Lower leg skin (tissue), 4 donors: ENCODE data around the gene ARRDC2. TPM values are rescaled to one million over a fixed set of nuclear protein-coding genes. Genes with fewer than 3 reads are reported as not detected.

ENCODE experiments used
- DNase-seq, 2 donors: peaks; one replicate each; pipeline ENCODE4 v3.0.0-alpha.2; 2019; ENCODE audit warnings: low spot score in 2 of 2
- H3K4me3 ChIP-seq: fragments of 200-600 bp; sonication (generic); 2 replicates; pipeline ENCODE4 v1.5.1; 2017; ENCODE audit warnings: mild to moderate bottlenecking, low read depth; ENCODE audit not compliant: poor library complexity, severe bottlenecking
- CTCF ChIP-seq, 3 donors: fragments of 450-650 bp; IDR thresholded peaks; one replicate each; pipeline ENCODE4 v1.5.1; 2016; ENCODE audit warnings: antibody characterized with exemption in 3 of 3, mild to moderate bottlenecking in 3 of 3, moderate library complexity in 2 of 3
- POLR2A ChIP-seq, 2 donors: fragments of 450-650 bp; IDR thresholded peaks; one replicate each; pipeline ENCODE4 v1.6.1; 2016 to 2017; ENCODE audit warnings: antibody characterized with exemption in 2 of 2, mild to moderate bottlenecking in 1 of 2, moderate library complexity in 1 of 2
- WGBS, 2 donors: methylation state at CpG; one replicate each; pipeline ENCODE4 v1.1.5; 2018; 5-methylcytosine and 5-hydroxymethylcytosine counted together
- intact Hi-C: fragments of 100-400 bp; cut with DNase I; formaldehyde crosslinking; loops from one replicate; pipeline ENCODE4 v1.15.0; 2023; ENCODE audit warnings: low total_unique reads
- total RNA-seq, 4 donors: library from RNA; depleted of rRNA; stranded (reverse); fragments of >200 nt; gene quantifications; one replicate each; pipeline ENCODE4 v1.1.0, GENCODE V29; 2016

Gene ARRDC2
- total RNA-seq, 4 donors from 2014 or later: 54.1 to 92.8 (median 73.5) TPM

GRCh38 chr19:18010149-18010548 is 2.2 kb downstream of the ARRDC2 start:
- H3K4me3 ChIP-seq: no peak overlapping the region
- DNase-seq: no peak
- intact Hi-C loops: no loop called here
- WGBS, 2 donors: 88 to 89% methylated on average over 11 of the region's 11 CpGs
- no peak for TF ChIP-seq POLR2A (IDR thresholded peaks at IDR 0.05)
- no peak for TF ChIP-seq CTCF (IDR thresholded peaks at IDR 0.05)

GRCh38 chr19:18013210-18014111 is 5.5 kb downstream of the ARRDC2 start:
- intact Hi-C loops: no loop called here
- no peak for DNase-seq
- TF ChIP-seq CTCF (IDR thresholded peaks at IDR 0.05) (no peak), POLR2A (IDR thresholded peaks at IDR 0.05) (no peak)
- H3K4me3 ChIP-seq: no peak overlapping the region
- WGBS, 2 donors: 61 to 66% methylated on average over 17 of the region's 17 CpGs

GRCh38 chr19:18014197-18014596 is 6.2 kb downstream of the ARRDC2 start:
- TF ChIP-seq POLR2A (IDR thresholded peaks at IDR 0.05): no peak
- TF ChIP-seq CTCF (IDR thresholded peaks at IDR 0.05): no peak
- H3K4me3 ChIP-seq: no peak overlapping the region
- intact Hi-C loops: no loop called here
- 88 to 93% methylated on average over 6 of the region's 6 CpGs for WGBS, 2 donors
- DNase-seq: no peak

GRCh38 chr19:18016209-18016910 is 8.4 kb downstream of the ARRDC2 start:
- TF ChIP-seq POLR2A (IDR thresholded peaks at IDR 0.05) (no peak), CTCF (IDR thresholded peaks at IDR 0.05) (no peak)
- H3K4me3 ChIP-seq: no peak overlapping the region
- WGBS, 2 donors: 88 to 89% methylated on average over 14 of the region's 14 CpGs
- intact Hi-C loops: no loop called here
- no peak for DNase-seq

GRCh38 chr19:18017275-18018083 is 9.5 kb downstream of the ARRDC2 start:
- 60 to 65% methylated on average over 15 of the region's 15 CpGs for WGBS, 2 donors

More at GRCh38 chr19:18017275-18018083, 9.5 kb downstream of the ARRDC2 start:
- intact Hi-C loops: no loop called here
- H3K4me3 ChIP-seq: no peak overlapping the region
- DNase-seq: no peak
- TF ChIP-seq POLR2A (IDR thresholded peaks at IDR 0.05) (no peak), CTCF (IDR thresholded peaks at IDR 0.05) (no peak)
